Rectal smooth muscle tissue (tissue), 1 donor: Measurements from ENCODE around the gene DHCR7.

Experiments used
- H3K27ac ChIP-seq: one replicate; pipeline ENCODE4 v1.7.0; 2013; ENCODE audit warnings: low read depth, low read length, inconsistent platforms
- H3K27me3 ChIP-seq: one replicate; pipeline ENCODE4 v1.7.0; 2013; ENCODE audit warnings: low read length; ENCODE audit not compliant: control insufficient read depth, insufficient read depth
- H3K36me3 ChIP-seq: one replicate; pipeline ENCODE4 v1.7.0; 2013; ENCODE audit warnings: low read length; ENCODE audit not compliant: control insufficient read depth, insufficient read depth
- H3K4me1 ChIP-seq: one replicate; pipeline ENCODE4 v1.7.0; 2013; ENCODE audit warnings: low read length; ENCODE audit not compliant: control insufficient read depth, insufficient read depth
- H3K4me3 ChIP-seq: one replicate; pipeline ENCODE4 v1.7.0; 2013; ENCODE audit warnings: low read length
- H3K9ac ChIP-seq: one replicate; pipeline ENCODE4 v1.7.0; 2013; ENCODE audit warnings: low read length

Gene DHCR7

GRCh38 chr11:71437399-71437798, 10.8 kb downstream of the DHCR7 start:
- Histone ChIP-seq H3K36me3 (peaks cover 13% of the 10 kb centered on the region), H3K9ac (no peak overlapping the region), H3K4me1 (no peaks in the 10 kb centered on the region), H3K27ac (no peak overlapping the region), H3K27me3 (no peaks in the 10 kb centered on the region), H3K4me3 (no peak overlapping the region)

- H3K9ac ChIP-seq = no peak overlapping the region
- no peaks in the 10 kb centered on the region for H3K4me1 ChIP-seq
- peaks cover 13% of the 10 kb centered on the region for H3K36me3 ChIP-seq
- no peak overlapping the region for H3K27ac ChIP-seq
- no peak overlapping the region for H3K4me3 ChIP-seq
- H3K27me3 ChIP-seq = no peaks in the 10 kb centered on the region
These were observed 11.3 kb downstream of the DHCR7 start for GRCh38 chr11:71436861-71437260.

- H3K36me3 ChIP-seq = peaks cover 9% of the 10 kb centered on the region
These were observed 12.8 kb downstream of the DHCR7 start for GRCh38 chr11:71435278-71435951.

GRCh38 chr11:71434576-71435130, 13.5 kb downstream of the DHCR7 start:
- no peak overlapping the region for H3K9ac ChIP-seq
- no peak overlapping the region for H3K27ac ChIP-seq
- H3K36me3 ChIP-seq = peaks cover 4% of the 10 kb centered on the region
- no peaks in the 10 kb centered on the region for H3K27me3 ChIP-seq
- no peak overlapping the region for H3K4me3 ChIP-seq
- no peaks in the 10 kb centered on the region for H3K4me1 ChIP-seq

More at GRCh38 chr11:71435278-71435951, 12.8 kb downstream of the DHCR7 start:
- no peaks in the 10 kb centered on the region for H3K4me1 ChIP-seq
- no peak overlapping the region for H3K9ac ChIP-seq
- no peak overlapping the region for H3K27ac ChIP-seq
- no peak overlapping the region for H3K4me3 ChIP-seq
- H3K27me3 ChIP-seq = no peaks in the 10 kb centered on the region

- no peaks in the 10 kb centered on the region for H3K4me1 ChIP-seq
- H3K36me3 ChIP-seq = peaks cover 2% of the 10 kb centered on the region
- no peak overlapping the region for H3K4me3 ChIP-seq
- no peak overlapping the region for H3K27ac ChIP-seq
- no peaks in the 10 kb centered on the region for H3K27me3 ChIP-seq
- no peak overlapping the region for H3K9ac ChIP-seq
These were observed 14.3 kb downstream of the DHCR7 start for GRCh38 chr11:71433648-71434450.

GRCh38 chr11:71432761-71433647, 15.2 kb downstream of the DHCR7 start:
- no peak overlapping the region for H3K27ac ChIP-seq
- no peaks in the 10 kb centered on the region for H3K27me3 ChIP-seq
- H3K4me1 ChIP-seq = no peaks in the 10 kb centered on the region
- no peak overlapping the region for H3K4me3 ChIP-seq
- no peak overlapping the region for H3K9ac ChIP-seq
- no peaks in the 10 kb centered on the region for H3K36me3 ChIP-seq

GRCh38 chr11:71431271-71431670, 16.9 kb downstream of the DHCR7 start:
- Histone ChIP-seq H3K36me3 (no peaks in the 10 kb centered on the region), H3K27ac (no peak overlapping the region), H3K4me3 (no peak overlapping the region), H3K9ac (no peak overlapping the region), H3K4me1 (no peaks in the 10 kb centered on the region), H3K27me3 (no peaks in the 10 kb centered on the region)

GRCh38 chr11:71430166-71430565, 18.0 kb downstream of the DHCR7 start:
- Histone ChIP-seq H3K4me1 (no peaks in the 10 kb centered on the region), H3K36me3 (no peaks in the 10 kb centered on the region), H3K27me3 (no peaks in the 10 kb centered on the region), H3K9ac (no peak overlapping the region), H3K4me3 (no peak overlapping the region), H3K27ac (no peak overlapping the region)

GRCh38 chr11:71429701-71430100, 18.5 kb downstream of the DHCR7 start:
- Histone ChIP-seq H3K36me3 (no peaks in the 10 kb centered on the region), H3K27me3 (no peaks in the 10 kb centered on the region), H3K9ac (no peak overlapping the region), H3K4me3 (no peak overlapping the region), H3K27ac (no peak overlapping the region), H3K4me1 (no peaks in the 10 kb centered on the region)

- Histone ChIP-seq H3K36me3 (no peaks in the 10 kb centered on the region), H3K27me3 (no peaks in the 10 kb centered on the region), H3K4me1 (no peaks in the 10 kb centered on the region), H3K9ac (no peak overlapping the region), H3K4me3 (no peak overlapping the region), H3K27ac (no peak overlapping the region)
These were observed 19.2 kb downstream of the DHCR7 start for GRCh38 chr11:71428861-71429435.

GRCh38 chr11:71426413-71426812, 21.8 kb downstream of the DHCR7 start:
- H3K36me3 ChIP-seq = no peaks in the 10 kb centered on the region
- H3K27ac ChIP-seq = no peak overlapping the region
- no peak overlapping the region for H3K9ac ChIP-seq
- no peaks in the 10 kb centered on the region for H3K27me3 ChIP-seq
- H3K4me3 ChIP-seq = no peak overlapping the region
- no peaks in the 10 kb centered on the region for H3K4me1 ChIP-seq

- Histone ChIP-seq H3K9ac (no peak overlapping the region), H3K27me3 (no peaks in the 10 kb centered on the region), H3K4me3 (no peak overlapping the region), H3K4me1 (no peaks in the 10 kb centered on the region), H3K27ac (no peak overlapping the region), H3K36me3 (no peaks in the 10 kb centered on the region)
These were observed 22.3 kb downstream of the DHCR7 start for GRCh38 chr11:71425860-71426259.
